Thyroid gland (tissue), 4 donors: ENCODE data around the gene TNPO3.

ENCODE experiments used
- CTCF ChIP-seq, 6 experiments: fragments of 200-600 bp in 3 of 6; fragments of 450-650 bp in 3 of 6; sonication (generic) in 3 of 6; IDR thresholded peaks; one replicate each; pipeline ENCODE4 v1.5.1; 2016 to 2019; ENCODE audit warnings: antibody characterized with exemption in 6 of 6, mild to moderate bottlenecking in 2 of 6, inconsistent platforms in 1 of 6, moderate library complexity in 1 of 6
- POLR2A ChIP-seq, 2 donors: fragments of 450-650 bp; IDR thresholded peaks; one replicate each; pipeline ENCODE4 v1.6.1; 2017; ENCODE audit warnings: antibody characterized with exemption in 2 of 2, mild to moderate bottlenecking in 2 of 2, moderate library complexity in 1 of 2

GRCh38 chr7:129008645-129009414 lies 46.1 kb downstream of the TNPO3 start:
- no peak for TF ChIP-seq CTCF (IDR thresholded peaks at IDR 0.05)
- no peak for TF ChIP-seq POLR2A (IDR thresholded peaks at IDR 0.05)
